Peyer's patch (tissue), 4 donors: ENCODE measurements around the gene TRIM10. TPM values are rescaled to one million over a fixed set of nuclear protein-coding genes. Genes with fewer than 3 reads are reported as not detected.

Source experiments
- DNase-seq, 3 donors: peaks; one replicate each; pipeline ENCODE4 v3.0.0-alpha.2; 2017 to 2019
- H3K27ac ChIP-seq, 4 donors: fragments of 200-600 bp; sonication (generic); one replicate each; pipeline ENCODE4 v1.5.1; 2016 to 2019
- H3K27me3 ChIP-seq, 2 donors: fragments of 200-600 bp; sonication (generic); one replicate each; pipeline ENCODE4 v1.5.1; 2019
- H3K36me3 ChIP-seq, 3 donors: fragments of 200-600 bp; sonication (generic); one replicate each; pipeline ENCODE4 v1.5.1; 2016 to 2019
- H3K4me1 ChIP-seq, 4 donors: fragments of 200-600 bp; sonication (generic); one replicate each; pipeline ENCODE4 v1.5.1; 2016 to 2019
- H3K4me3 ChIP-seq, 4 donors: fragments of 200-600 bp; sonication (generic); 1 replicate in 3 of 4; 2 replicates in 1 of 4; pipeline ENCODE4 v1.5.1; 2016 to 2019; ENCODE audit warnings: mild to moderate bottlenecking in 1 of 4
- H3K9me3 ChIP-seq, 4 donors: fragments of 200-600 bp; sonication (generic); one replicate each; pipeline ENCODE4 v1.5.1; 2016 to 2019; ENCODE audit warnings: mild to moderate bottlenecking in 1 of 4
- POLR2A ChIP-seq, 2 donors: fragments of 450-650 bp; IDR thresholded peaks; one replicate each; pipeline ENCODE4 v1.5.1; 2017; ENCODE audit warnings: antibody characterized with exemption in 2 of 2, mild to moderate bottlenecking in 2 of 2, moderate library complexity in 2 of 2
- total RNA-seq, 4 donors: library from RNA; depleted of rRNA; stranded (reverse); fragments of >200 nt; gene quantifications; one replicate each; pipeline ENCODE4 v1.1.0, GENCODE V29; 2016
- TF ChIP-seq, protein P1 (sequence below), 6 experiments: fragments of 450-650 bp in 4 of 6; fragments of 200-600 bp in 2 of 6; sonication (generic) in 1 of 6; IDR thresholded peaks; one replicate each; pipeline ENCODE4 v1.5.1; 2017 to 2019; ENCODE audit warnings: antibody characterized with exemption in 6 of 6, mild to moderate bottlenecking in 3 of 6, moderate library complexity in 1 of 6

The TRIM10 gene, protein sequence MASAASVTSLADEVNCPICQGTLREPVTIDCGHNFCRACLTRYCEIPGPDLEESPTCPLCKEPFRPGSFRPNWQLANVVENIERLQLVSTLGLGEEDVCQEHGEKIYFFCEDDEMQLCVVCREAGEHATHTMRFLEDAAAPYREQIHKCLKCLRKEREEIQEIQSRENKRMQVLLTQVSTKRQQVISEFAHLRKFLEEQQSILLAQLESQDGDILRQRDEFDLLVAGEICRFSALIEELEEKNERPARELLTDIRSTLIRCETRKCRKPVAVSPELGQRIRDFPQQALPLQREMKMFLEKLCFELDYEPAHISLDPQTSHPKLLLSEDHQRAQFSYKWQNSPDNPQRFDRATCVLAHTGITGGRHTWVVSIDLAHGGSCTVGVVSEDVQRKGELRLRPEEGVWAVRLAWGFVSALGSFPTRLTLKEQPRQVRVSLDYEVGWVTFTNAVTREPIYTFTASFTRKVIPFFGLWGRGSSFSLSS
- 1 to 10 TPM; 2.5 to 7.4 (median 6.3) TPM for total RNA-seq

DNA sequence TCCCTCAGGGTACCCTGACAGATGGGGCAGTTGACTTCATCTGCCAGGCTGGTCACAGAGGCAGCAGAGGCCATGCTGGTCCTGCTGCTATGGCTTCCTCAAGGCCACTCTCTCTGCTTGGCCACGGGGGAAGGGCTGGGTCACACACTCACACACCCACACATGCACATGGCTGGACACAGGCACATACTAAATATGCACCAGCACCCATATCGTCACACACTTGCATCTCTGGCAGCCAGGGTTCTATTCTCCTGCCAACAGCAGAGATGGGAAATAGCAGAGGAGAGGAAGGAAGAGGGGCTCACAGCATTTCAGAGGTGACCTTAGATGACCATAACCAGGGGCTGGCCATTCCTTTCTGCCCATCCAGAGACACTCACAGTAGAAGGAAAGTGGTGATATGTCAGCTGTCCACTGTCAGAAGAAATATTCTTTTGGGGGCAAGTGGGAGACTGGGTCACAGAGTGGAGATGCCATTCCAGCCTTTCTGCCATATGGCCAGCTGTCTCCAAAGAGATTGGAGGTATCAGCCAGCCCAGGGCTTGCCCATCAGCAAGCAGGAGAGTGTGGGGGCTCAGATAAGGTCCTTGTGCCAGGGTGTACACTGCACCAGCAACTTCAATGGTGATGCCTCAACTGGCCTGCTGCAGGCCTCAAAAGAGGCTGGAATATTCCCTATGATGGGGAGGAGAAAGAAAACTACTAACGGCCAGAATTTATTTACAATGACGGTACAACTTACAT lies at the start of gene TRIM10:
Gene TRIM10, minus strand, starts transcription at position 427 of the 747 bp plus-strand sequence. Its CDS starts 353 bp downstream, at position 74.
- TF ChIP-seq, protein P1, sequence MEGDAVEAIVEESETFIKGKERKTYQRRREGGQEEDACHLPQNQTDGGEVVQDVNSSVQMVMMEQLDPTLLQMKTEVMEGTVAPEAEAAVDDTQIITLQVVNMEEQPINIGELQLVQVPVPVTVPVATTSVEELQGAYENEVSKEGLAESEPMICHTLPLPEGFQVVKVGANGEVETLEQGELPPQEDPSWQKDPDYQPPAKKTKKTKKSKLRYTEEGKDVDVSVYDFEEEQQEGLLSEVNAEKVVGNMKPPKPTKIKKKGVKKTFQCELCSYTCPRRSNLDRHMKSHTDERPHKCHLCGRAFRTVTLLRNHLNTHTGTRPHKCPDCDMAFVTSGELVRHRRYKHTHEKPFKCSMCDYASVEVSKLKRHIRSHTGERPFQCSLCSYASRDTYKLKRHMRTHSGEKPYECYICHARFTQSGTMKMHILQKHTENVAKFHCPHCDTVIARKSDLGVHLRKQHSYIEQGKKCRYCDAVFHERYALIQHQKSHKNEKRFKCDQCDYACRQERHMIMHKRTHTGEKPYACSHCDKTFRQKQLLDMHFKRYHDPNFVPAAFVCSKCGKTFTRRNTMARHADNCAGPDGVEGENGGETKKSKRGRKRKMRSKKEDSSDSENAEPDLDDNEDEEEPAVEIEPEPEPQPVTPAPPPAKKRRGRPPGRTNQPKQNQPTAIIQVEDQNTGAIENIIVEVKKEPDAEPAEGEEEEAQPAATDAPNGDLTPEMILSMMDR (IDR thresholded peaks at IDR 0.05) = no peak
- no peak for TF ChIP-seq POLR2A (IDR thresholded peaks at IDR 0.05)
- no peak for DNase-seq

DNA sequence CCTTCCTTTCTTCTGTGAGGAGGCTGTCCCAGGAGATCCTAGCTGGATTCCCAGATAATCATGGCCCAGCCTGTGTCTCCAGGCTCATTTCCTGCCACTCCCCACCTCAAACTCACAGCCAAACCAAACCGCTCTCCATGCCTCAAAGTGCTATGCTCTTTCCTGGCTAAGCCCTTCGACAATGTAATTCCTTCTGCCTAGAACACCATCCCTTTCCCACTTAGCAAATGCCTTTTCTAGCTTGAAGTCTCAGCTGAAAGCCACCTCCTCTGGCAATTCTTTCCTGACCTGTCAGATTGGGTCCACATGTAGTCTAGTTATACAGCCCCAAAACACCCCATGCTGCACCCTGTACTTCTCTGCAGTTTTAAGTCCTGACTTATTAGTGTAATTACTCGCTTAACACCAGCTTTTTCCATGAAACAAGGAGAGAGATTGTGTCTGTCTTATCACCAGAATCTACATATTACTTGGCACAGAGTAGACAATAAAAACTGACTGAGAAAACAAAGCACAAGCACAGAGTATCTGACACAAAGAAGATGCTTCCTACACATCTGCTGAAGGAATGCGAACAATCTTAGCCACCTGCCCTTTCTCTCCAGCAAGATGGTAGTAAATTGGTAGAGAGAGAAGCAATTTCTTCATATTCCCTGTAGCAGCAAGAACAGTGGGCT lies 46.7 kb upstream of the TRIM10 start:
- Histone ChIP-seq H3K4me3 (peak overlapping the region in 1 of 4 donors; percentile 9), H3K27ac (peak overlapping the region; percentile 25 to 79 (median 67)), H3K4me1 (peaks cover 8 to 74% (median 35%) of the 10 kb centered on the region in 4 donors), H3K9me3 (no peaks in the 10 kb centered on the region), H3K27me3 (no peaks in the 10 kb centered on the region), H3K36me3 (peaks cover 0 to 6% (median 0%) of the 10 kb centered on the region in 3 donors)
- TF ChIP-seq POLR2A (IDR thresholded peaks at IDR 0.05) = no peak
- DNase-seq = no peak

More for the DNA sequence above, at the start of gene TRIM10:
- Histone ChIP-seq H3K27ac (no peak within 1 kb of the TSS), H3K27me3 (no peaks in the 10 kb centered on the region), H3K4me3 (no peak within 1 kb of the TSS), H3K4me1 (peaks cover 0 to 7% (median 3%) of the 10 kb centered on the region in 4 donors), H3K9me3 (no peaks in the 10 kb centered on the region), H3K36me3 (no peaks in the 10 kb centered on the region)

DNA sequence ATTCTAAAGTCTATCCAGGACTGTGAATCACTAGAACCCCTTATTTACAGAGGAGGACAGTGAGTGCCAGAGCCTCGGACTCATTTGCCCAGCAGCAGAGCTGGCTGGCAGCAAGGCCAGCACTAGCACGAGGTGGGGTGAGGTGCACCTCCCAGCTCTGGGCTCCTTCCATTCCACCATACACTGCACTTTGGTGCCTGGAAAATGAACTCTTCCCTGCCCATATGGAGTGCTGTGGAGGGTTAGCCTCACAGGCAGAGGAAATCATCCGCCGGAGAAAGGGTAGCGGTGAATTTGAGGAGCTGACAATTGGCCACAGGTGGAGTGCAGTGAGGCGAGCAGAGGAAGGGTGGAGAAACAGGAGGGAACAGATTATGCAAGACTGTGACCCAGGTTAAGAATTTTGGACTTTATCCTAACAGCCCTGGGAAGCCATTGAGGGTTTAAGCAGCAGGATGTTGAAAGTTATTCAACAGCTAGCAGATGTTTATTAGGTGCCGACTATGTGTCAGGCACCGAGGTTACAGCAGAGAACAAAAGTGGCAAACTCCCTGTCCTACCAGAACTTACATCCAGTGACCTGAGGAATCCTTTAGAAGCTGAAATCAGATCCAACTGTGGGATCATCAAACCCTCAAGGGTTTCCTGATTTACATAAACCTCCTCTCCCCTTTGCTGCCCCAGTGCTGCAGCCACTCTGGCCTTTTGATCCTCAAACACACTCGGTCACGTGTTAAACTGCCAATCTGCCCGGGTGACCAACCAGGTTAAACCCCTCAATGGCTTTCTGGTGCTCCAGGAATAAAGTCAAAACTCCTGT lies 46.0 kb upstream of the TRIM10 start:
- H3K27me3 ChIP-seq = no peaks in the 10 kb centered on the region
- DNase-seq = peak in 1 of 3 donors; percentile 58
- H3K4me1 ChIP-seq = peaks cover 8 to 73% (median 31%) of the 10 kb centered on the region in 4 donors
- H3K9me3 ChIP-seq = no peaks in the 10 kb centered on the region
- peaks cover 0 to 6% (median 0%) of the 10 kb centered on the region in 3 donors for H3K36me3 ChIP-seq
- no peak for TF ChIP-seq POLR2A (IDR thresholded peaks at IDR 0.05)
- TF ChIP-seq, protein P1 (IDR thresholded peaks at IDR 0.05) = peak in 1 of 6 experiments; percentile 29
- H3K4me3 ChIP-seq = peak overlapping the region in 1 of 4 donors; percentile 9
- H3K27ac ChIP-seq = peak overlapping the region; percentile 25 to 79 (median 67)

DNA sequence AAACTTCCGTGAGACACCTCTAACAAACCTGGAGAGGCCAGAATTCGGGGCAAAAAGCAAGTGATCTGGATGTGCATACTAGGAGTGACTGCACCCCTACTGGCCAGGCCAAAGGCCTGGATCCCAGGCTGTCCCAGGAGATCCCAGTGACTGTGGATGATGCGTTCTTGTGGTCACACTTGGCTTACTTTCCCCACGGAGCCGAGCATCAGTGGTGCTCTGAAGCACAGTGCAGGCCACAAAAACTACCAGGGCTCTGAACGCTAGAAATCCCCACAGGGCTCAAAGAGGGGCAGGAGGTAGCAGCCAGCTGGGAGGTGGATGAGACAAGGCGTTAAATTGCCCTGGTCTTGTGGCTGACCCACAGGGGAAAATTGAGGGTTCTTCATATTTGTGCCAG lies 45.1 kb upstream of the TRIM10 start:
- no peaks in the 10 kb centered on the region for H3K9me3 ChIP-seq
- no peak overlapping the region for H3K4me3 ChIP-seq
- H3K36me3 ChIP-seq = peaks cover 0 to 6% (median 0%) of the 10 kb centered on the region in 3 donors
- no peaks in the 10 kb centered on the region for H3K27me3 ChIP-seq
- peaks cover 8 to 74% (median 27%) of the 10 kb centered on the region in 4 donors for H3K4me1 ChIP-seq
- TF ChIP-seq POLR2A (IDR thresholded peaks at IDR 0.05) = no peak
- TF ChIP-seq, protein P1 (IDR thresholded peaks at IDR 0.05) = no peak
- peak overlapping the region in 1 of 4 donors; percentile 79 for H3K27ac ChIP-seq
- DNase-seq = no peak

DNA sequence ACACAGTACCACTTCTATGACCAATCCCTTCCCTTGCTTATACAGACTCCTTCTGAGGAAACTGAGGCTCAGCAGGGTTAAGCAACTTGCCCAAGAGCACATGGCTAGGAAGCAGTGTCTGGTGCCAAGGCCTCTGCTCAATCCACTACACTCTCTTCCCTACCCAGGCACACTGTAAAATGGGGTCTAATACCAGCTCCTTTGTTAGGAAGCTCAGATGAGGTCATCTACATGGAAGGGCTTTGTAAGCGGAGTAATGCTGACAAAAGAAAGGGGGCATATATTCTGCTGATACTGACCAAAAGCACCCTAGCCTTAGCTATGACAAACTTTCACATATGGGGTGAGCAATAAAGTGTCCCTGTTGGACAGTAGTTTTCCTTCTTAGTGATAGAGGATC lies 43.1 kb upstream of the TRIM10 start:
- no peaks in the 10 kb centered on the region for H3K27me3 ChIP-seq

More for the DNA sequence above, 43.1 kb upstream of the TRIM10 start:
- Histone ChIP-seq H3K4me1 (peaks cover 8 to 70% (median 19%) of the 10 kb centered on the region in 4 donors), H3K36me3 (peaks cover 0 to 22% (median 0%) of the 10 kb centered on the region in 3 donors), H3K9me3 (no peaks in the 10 kb centered on the region), H3K4me3 (no peak overlapping the region), H3K27ac (no peak overlapping the region)
- no peak for DNase-seq
- no peak for TF ChIP-seq POLR2A (IDR thresholded peaks at IDR 0.05)
- TF ChIP-seq, protein P1 (IDR thresholded peaks at IDR 0.05) = no peak
